ENCODE measurements around the gene PPP6R3. TPM values are rescaled to one million over a fixed set of nuclear protein-coding genes. Genes with fewer than 3 reads are reported as not detected.

The PPP6R3 gene
- total and polyA plus RNA-seq, 10 of the 15 experiments (the other 5 are each of a cell fraction or from before 2014, with no cell fraction given): 12.4 to 123 (median 74.1) TPM

DNA sequence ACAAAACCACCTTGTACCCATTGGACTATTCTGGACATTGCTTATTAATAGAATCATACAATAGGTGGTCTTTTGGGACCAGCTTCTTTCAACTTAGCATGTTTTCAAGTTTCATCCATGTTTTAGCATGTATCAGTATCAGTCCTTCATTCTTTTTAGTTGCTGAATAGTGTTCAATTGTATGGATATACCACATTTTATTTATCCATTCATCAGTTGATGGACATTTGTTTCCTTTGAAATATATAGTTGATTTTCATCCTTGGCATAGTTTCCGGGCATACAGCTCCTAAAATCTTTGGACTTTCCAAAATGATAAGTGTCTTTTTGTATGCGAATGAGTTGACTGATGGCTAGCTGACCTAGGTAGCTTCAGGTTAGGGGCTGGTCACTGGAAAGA, 12.2 kb downstream of the PPP6R3 start (continued):
- TF ChIP-seq, protein P1, sequence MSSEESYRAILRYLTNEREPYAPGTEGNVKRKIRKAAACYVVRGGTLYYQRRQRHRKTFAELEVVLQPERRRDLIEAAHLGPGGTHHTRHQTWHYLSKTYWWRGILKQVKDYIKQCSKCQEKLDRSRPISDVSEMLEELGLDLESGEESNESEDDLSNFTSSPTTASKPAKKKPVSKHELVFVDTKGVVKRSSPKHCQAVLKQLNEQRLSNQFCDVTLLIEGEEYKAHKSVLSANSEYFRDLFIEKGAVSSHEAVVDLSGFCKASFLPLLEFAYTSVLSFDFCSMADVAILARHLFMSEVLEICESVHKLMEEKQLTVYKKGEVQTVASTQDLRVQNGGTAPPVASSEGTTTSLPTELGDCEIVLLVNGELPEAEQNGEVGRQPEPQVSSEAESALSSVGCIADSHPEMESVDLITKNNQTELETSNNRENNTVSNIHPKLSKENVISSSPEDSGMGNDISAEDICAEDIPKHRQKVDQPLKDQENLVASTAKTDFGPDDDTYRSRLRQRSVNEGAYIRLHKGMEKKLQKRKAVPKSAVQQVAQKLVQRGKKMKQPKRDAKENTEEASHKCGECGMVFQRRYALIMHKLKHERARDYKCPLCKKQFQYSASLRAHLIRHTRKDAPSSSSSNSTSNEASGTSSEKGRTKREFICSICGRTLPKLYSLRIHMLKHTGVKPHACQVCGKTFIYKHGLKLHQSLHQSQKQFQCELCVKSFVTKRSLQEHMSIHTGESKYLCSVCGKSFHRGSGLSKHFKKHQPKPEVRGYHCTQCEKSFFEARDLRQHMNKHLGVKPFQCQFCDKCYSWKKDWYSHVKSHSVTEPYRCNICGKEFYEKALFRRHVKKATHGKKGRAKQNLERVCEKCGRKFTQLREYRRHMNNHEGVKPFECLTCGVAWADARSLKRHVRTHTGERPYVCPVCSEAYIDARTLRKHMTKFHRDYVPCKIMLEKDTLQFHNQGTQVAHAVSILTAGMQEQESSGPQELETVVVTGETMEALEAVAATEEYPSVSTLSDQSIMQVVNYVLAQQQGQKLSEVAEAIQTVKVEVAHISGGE (CRISPR knock-in tag; IDR thresholded peaks at IDR 0.05): no peak
- TF ChIP-seq CHD2 (IDR thresholded peaks at IDR 0.05; ENCODE audit: borderline replicate concordance, low read depth, low read length) (no peak), FOXM1 (IDR thresholded peaks at IDR 0.05; ENCODE audit: low read depth, low read length) (no peak)

DNA sequence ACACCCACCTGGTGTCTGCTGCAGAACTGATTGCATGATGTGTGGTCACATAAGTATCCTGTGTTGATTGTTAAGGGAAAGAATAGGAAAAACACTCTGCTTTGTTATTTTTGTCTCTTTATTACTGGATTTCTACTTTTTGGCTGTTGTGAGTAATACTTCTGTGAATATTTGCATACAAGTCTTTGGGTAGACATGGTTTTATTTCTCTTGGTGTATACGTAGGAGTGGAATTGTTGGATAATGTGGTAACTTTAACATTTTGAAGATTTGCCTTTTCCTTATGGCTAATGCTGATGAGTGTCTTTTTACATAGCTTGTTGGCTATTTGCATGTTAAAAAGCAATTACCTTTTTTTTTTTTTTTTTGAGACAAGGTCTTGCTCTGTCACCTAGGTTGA, 13.1 kb downstream of the PPP6R3 start:
- POLR2A ChIA-PET: interaction anchor here (0.5 to 0.6 kb wide), 3 partner anchors 11 to 307 kb away, joined by 3 to 4 read pairs (median 3); no protein-coding TSS in a partner anchor
- Histone ChIP-seq H3K36me3 (ENCODE audit: control insufficient read depth in 2 of 2, insufficient read depth in 2 of 2, low read length in 1 of 2) (peaks cover 4 to 6% of the 10 kb centered on the region in 2 experiments; a peak in 3 of 4 replicates), H3K9me3 (replicated peaks; ENCODE audit: control insufficient read depth, insufficient read depth, low read length) (peaks cover 1% of the 10 kb centered on the region; the same call in 1 of the 3 replicates), H4K20me1 (ENCODE audit: control insufficient read depth, insufficient read depth) (peaks cover 14% of the 10 kb centered on the region), H3K4me3 (no peak overlapping the region), H3K27me3 (replicated peaks in 1 of 2; ENCODE audit: control insufficient read depth in 2 of 2, insufficient read depth in 2 of 2, low read length in 1 of 2) (no peaks in the 10 kb centered on the region), H3K27ac (ENCODE audit: control insufficient read depth, insufficient read depth) (no peak overlapping the region), H3K4me2 (ENCODE audit: control insufficient read depth, insufficient read depth) (no peak overlapping the region), H3K79me2 (ENCODE audit: control insufficient read depth, insufficient read depth, low read length) (peaks cover 78% of the 10 kb centered on the region), H3K9ac (ENCODE audit: control insufficient read depth, insufficient read depth, low read length) (no peak overlapping the region), H3K4me1 (ENCODE audit: control insufficient read depth, insufficient read depth, low read length) (peaks cover 35% of the 10 kb centered on the region), H2AFZ (ENCODE audit: control insufficient read depth, low read depth, low read length) (no peak overlapping the region)
- CTCF ChIA-PET: interaction anchor here (0.6 kb wide), 1 partner anchor 15 kb away, joined by 5 read pairs; no protein-coding TSS in a partner anchor
- in situ Hi-C loops (cut with MboI): no loop called here
- ATAC-seq (no peak), DNase-seq (ENCODE audit: low read depth, low spot score) (no peak), FAIRE-seq (no peak)
- intact Hi-C loops (cut with micrococcal nuclease; ENCODE audit: unreplicated experiment): no loop called here
- SMC1A ChIA-PET (ENCODE audit: uncharacterized antibody, unreplicated experiment): interaction anchor here (0.7 to 2.2 kb wide), 4 partner anchors 10 to 32 kb away, joined by 3 to 8 read pairs (median 4); no protein-coding TSS in a partner anchor
- whole genome bisulfite sequencing (ENCODE audit: insufficient coverage, insufficient replicate concordance, low lambda C conversion rate, missing lambda C conversion rate): 10% methylated on average over 1 of the region's 1 CpG
- RAD21 ChIA-PET (ENCODE audit: unreplicated experiment): interaction anchor here (0.5 to 1.2 kb wide), 2 partner anchors 26 to 351 kb away, joined by 3 read pairs; no protein-coding TSS in a partner anchor
- BruUV-seq (replicated peaks): no TSS peak
- TF ChIP-seq BHLHE40 (IDR thresholded peaks at IDR 0.05; ENCODE audit: borderline replicate concordance in 1 of 2, low read depth in 2 of 2, low read length in 1 of 2) (no peak), CBX5 (IDR thresholded peaks at IDR 0.05; ENCODE audit: low read depth) (no peak), NFIC (IDR thresholded peaks at IDR 0.05; ENCODE audit: low read depth, low read length) (no peak), SUZ12 (IDR thresholded peaks at IDR 0.05; ENCODE audit: unreplicated experiment) (no peak), ETV6 (conservative IDR thresholded peaks at IDR 0.05 in 1 of 2, IDR thresholded peaks at IDR 0.05 in 1 of 2; ENCODE audit: borderline replicate concordance in 1 of 2, low read depth in 1 of 2) (no peak), SIX5 (IDR thresholded peaks at IDR 0.05; ENCODE audit: low read depth, low read length, severe bottlenecking) (no peak), ASH2L (IDR thresholded peaks at IDR 0.05; ENCODE audit: borderline replicate concordance, low read depth) (no peak), SIN3A (IDR thresholded peaks at IDR 0.05; ENCODE audit: low read depth, low read length) (no peak), CHD1 (IDR thresholded peaks at IDR 0.05; ENCODE audit: low read depth, low read length) (no peak), YY1 (IDR thresholded peaks at IDR 0.05; ENCODE audit: low read depth, low read length) (no peak)
- TF ChIP-seq, protein P2, sequence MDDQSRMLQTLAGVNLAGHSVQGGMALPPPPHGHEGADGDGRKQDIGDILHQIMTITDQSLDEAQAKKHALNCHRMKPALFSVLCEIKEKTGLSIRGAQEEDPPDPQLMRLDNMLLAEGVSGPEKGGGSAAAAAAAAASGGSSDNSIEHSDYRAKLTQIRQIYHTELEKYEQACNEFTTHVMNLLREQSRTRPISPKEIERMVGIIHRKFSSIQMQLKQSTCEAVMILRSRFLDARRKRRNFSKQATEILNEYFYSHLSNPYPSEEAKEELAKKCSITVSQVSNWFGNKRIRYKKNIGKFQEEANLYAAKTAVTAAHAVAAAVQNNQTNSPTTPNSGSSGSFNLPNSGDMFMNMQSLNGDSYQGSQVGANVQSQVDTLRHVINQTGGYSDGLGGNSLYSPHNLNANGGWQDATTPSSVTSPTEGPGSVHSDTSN (IDR thresholded peaks at IDR 0.05; ENCODE audit: insufficient replicate concordance, low read depth, low read length): no peak
